Fibroblast of skin of back (primary cell): ENCODE results near the gene ODAD4. TPM values are rescaled to one million over a fixed set of nuclear protein-coding genes. Genes with fewer than 3 reads are reported as not detected.
A peak's percentile ranks its signal among the peaks of the same experiment; 100 is the strongest.

Experiments used
- DNase-seq: peaks from one replicate; pipeline ENCODE4 v3.0.0-alpha.2; 2013
- polyA plus RNA-seq, 2 experiments: library from polyadenylated mRNA; unstranded; fragments of 120-200 nt; gene quantifications; one replicate each; pipeline ENCODE4 v1.2.1, GENCODE V29; 2013; ENCODE audit not compliant: insufficient read length in 2 of 2

The ODAD4 gene, protein sequence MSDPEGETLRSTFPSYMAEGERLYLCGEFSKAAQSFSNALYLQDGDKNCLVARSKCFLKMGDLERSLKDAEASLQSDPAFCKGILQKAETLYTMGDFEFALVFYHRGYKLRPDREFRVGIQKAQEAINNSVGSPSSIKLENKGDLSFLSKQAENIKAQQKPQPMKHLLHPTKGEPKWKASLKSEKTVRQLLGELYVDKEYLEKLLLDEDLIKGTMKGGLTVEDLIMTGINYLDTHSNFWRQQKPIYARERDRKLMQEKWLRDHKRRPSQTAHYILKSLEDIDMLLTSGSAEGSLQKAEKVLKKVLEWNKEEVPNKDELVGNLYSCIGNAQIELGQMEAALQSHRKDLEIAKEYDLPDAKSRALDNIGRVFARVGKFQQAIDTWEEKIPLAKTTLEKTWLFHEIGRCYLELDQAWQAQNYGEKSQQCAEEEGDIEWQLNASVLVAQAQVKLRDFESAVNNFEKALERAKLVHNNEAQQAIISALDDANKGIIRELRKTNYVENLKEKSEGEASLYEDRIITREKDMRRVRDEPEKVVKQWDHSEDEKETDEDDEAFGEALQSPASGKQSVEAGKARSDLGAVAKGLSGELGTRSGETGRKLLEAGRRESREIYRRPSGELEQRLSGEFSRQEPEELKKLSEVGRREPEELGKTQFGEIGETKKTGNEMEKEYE
- 0.67 TPM for polyA plus RNA-seq (2013, experiment 1 of 2; ENCODE audit: insufficient read length)
- 0.83 TPM for polyA plus RNA-seq (2013, experiment 2 of 2; ENCODE audit: insufficient read length)

DNA sequence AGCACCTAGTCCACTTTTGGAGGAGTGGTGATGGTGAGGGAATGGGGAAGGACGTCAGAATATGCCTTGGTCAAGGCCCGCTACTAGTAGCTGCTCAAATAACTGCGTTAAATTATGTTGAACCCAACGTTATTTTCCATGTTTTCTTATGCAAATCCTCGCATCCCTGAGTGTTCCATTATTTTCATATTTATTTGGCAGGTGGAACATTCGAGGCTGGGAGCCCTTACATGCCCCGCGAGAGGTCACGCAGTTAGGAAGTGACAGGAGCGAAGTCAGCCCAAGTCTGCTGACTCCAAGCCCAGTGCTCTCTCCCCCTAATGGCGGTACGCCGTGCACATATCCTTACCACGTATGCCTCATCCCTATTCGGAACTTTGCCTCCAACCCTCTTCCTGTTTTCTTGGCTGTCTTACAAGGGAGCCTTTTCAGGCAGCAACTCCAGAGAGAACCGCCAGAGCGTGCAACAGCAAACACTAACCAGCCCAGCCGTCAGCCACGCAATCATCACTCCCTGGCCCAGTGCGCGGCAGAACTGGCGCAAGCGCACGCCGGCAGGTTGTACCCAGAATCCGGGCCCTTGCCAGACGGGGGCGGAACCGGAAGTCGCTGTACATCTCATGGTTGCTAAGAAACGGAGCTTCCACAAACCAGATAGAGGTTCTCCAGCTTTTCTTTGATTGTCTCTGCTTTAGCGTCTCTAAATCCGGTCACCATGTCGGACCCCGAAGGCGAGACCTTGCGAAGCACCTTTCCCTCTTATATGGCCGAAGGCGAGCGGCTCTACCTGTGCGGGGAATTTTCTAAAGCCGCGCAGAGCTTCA, at the start of gene ODAD4:
TSS of gene ODAD4 (plus strand) at position 609 of the 824 bp plus-strand sequence. CDS start at position 716, 107 bp downstream.
- DNase-seq: peak; percentile 98

DNA sequence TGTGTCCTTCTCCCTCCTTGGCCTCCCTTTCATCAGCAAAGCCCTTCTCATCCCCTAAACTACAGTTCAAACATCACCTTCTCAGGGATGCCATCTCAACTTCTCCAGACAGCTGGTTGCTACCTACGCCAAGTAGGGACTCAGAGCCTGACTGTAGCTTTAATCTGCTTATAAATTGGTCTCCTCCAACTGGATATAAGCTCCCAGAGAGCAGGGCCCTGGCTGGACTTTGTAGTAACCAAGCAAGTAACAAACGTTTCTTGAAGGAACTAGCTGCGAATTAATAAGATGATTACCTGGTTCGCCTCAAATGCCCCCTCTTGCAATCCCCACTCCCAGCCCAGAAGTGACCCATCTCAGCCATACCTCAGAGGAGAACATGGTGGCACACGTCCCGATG, 47.7 kb upstream of the ODAD4 start:
- DNase-seq: no peak

DNA sequence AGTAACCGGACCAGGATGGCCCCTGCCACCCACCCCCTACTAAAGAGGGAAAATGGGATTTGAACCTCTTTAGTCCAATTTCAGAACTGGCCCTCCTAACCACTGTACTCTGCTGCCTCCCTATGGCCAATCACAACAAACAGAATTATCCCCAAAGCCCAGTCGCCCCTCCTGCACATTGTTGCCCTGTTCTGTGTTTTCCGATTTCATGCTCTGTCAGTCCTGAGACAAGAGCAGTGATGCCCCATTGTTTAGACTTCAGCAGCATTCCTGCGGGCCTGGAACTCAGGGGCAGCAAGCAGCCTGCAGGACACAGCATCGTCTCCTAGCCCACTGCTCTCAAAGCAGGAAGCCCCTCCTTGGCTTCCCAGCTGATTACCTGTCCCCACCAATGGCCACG, 44.7 kb upstream of the ODAD4 start:
- DNase-seq: no peak

DNA sequence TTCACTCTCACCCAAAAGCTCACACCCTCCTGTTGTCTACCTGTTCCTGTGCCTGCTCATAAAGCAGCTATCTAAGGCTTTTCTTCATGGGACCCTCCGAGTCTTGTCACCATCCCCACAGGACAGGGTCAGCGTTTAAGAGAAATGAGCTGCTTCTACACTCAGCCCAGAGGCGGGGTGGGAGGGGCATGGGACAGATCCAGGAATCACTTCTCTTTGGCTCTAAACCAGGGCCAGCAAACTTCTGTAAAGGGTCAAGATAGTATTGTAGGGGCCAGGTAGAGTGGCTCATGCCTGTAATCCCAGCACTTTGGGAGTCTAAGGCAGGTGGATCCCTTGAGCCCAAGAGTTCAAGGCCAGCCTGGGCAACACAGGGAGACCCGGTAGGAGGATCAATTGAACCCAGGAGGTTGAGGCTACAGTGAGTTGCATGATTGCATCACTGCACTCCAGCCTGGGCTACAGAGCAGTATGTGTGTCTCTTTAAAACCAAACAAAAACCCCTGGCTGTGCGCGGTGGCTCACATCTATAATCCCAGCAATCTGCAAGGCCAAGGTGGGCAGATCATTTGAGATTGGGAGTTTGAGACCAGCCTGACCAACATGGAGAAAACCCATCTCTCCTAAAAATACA, 42.0 kb upstream of the ODAD4 start:
- no peak for DNase-seq

DNA sequence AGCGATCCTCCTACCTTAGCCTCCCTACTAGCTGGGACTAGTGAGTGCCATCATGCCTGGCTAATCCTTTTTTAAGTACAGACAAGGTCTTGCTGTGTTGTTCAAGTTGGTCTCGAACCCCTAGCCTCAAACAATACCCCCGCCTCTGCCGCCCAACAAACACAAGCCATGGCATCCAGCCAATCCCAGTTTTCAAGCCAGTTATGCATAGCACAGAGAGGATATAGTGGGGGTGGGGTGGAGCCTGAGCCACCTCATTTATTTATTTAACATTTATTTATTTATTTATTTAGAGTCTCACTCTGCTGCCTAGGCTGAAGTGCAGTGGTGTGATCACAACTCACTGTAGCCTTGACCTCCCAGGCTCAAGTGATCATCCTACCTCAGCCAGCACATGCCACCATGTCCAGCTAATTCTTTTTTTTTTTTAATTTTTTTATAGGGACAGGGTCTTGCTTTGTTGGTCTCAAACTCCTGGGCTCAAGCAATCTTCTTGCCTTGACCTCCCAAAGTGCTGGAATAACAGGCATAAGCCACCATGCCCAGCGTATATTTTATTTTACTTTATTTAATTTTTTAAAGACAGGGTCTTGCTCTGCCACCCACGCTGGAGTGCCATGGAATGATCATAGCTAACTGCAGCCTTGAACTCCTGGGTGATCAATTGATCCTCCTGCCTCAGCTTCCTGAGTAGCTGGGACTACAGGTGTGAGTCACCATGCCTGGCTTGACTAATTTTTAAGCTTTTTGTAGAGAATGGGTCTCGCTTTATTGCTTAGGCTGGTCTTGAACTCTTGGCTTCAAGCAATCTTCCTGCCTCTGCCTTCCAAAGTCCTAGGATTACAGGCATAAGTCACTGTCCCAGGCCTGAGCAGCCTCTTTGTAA, 39.0 kb upstream of the ODAD4 start:
- DNase-seq: peak; percentile 35

DNA sequence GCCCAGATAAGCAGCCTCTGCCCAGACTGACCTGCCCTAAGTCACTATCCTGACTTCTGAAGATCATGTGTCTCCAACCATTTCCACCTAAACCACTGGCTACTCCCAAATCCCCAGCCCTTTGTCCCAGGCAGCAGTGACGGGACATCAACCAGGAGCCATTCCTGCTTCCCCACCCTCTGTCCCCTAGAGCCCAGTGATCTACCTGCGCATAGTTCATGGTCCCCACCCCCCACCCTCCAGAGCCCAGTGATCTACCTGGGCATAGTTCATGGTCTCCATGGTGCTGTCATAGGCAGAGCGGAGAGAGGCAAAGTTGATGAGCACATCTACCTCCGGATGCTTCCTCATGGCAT, 38.4 kb upstream of the ODAD4 start:
- no peak for DNase-seq

DNA sequence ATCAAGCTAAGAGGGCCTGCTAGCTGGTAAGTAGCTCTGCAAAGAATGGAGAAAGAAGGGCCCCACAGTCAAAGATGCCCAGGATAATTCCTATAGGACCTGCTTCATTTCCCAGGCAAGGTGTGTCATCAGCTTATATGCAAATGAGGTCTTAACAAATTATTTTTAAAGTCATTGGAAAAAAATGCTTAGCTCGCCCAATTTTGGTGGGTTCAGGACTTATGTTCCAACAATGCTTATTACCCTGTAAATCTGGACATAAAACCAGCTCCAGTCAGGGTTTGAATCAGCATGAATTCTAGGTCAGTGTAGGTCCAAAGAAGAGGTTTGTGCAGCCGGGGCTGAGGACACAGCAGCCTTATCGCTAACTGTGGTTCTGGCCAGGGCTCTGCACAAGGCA, 37.0 kb upstream of the ODAD4 start:
- DNase-seq: no peak

DNA sequence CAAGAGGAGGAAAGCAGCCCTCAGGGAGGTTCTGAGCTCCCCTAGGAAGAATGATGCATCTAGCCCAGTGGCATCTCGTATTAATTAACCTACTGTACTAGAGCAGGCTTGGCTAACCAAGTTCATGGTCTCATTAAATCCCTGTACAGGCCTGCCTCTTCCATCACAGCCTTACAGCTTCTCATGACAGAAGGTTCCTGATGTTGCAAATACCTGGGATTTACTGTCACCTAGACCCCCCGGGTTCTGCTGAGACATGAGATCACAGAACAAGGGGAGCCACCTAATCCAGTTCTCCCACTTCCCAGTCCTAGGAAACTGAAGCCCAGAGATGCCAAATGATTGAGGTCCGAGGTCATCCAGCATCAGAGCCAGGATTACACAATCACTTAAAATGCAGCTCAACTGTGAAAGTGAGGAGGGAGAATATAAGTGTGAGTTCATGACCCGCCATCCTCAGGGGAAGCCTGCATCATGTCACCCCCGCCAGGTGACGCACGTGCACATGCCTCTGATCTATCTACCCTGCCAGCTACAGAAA, 35.6 kb upstream of the ODAD4 start:
- peak; percentile 89 for DNase-seq

DNA sequence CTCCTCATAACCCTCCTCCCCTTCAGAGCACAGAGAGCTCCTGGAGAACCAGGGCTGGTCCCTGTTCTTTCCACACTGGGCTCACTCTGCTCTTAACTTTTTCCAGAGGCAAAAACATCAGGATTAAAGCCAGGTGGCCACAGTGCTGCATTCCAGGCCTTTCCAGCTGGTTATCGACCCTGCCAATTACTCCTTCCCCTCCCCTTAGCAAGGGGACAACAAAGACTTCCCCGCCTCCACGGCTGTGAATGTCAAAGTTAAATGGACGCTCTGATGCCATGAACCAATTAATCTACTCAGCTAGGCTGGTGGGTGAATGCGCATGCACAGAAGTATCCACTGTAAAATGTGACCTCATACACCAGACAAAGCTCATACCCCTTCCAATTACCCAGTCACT, 34.8 kb upstream of the ODAD4 start:
- no peak for DNase-seq

DNA sequence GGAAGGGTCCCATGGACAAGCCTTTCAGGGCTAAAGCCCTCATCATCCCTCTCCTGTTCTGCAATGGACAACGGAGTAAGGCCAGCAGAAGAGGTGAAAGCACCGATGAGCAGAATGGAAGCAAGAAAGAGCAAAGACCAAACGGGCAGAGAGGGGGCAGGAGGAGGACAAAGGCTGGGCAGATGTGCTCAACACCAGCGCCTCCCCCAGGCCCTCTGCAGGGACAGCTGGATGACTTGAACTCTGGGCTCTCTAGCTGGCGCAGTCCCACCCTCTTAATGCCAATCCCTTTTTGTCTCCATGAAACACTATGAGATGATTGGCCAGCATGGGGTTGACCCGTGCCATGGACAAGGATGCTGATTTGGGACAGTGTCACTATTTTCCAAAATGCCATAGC, 33.7 kb upstream of the ODAD4 start:
- no peak for DNase-seq

DNA sequence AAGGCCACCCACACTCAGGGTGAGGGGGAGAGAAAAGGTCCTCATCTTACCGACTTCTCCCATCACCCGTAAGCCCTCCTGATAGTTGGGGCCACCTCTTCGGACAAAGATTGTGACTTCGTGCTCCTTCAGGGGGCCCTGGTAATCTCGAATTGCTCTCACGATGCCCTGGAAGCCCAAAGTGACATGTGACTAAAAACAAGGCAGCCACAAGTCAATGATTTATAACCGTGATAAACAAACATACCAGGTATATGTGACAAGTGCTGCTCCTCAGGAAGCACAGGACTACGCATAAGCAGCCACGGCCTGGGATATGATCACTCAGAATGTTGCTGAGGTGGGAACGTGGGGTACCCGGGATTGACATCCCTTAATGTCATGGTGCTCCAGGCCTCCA, 28.8 kb upstream of the ODAD4 start:
- DNase-seq: no peak

DNA sequence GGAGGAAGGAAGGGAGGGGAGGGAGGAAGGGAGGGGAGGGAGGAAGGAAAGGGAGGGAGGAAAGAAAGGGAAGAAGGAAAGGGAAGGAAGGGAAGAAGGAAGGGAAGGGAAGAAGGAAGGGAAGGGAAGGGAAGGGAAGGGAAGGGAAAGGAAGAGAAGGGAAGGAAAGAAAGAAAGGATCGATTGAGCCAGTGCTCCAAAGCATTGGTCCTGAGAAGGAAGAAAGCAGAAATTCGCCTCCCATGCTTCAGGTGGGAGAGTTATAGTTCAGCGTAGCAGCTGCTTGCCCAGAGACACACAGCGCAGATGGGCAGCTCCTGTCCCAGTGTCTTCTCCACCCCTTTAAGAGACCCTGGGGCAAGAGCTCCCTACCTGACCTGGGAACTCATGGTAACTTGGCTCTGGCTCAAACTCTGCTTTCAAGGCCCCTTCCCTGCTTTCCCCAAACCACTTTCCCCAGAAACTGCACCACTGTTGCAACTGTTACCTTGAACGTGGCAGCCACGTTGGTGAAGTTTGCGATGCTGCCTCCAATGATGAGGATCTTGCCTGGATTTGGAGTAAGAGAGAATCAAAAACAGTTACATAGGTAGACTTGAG, 26.1 kb upstream of the ODAD4 start:
- no peak for DNase-seq

DNA sequence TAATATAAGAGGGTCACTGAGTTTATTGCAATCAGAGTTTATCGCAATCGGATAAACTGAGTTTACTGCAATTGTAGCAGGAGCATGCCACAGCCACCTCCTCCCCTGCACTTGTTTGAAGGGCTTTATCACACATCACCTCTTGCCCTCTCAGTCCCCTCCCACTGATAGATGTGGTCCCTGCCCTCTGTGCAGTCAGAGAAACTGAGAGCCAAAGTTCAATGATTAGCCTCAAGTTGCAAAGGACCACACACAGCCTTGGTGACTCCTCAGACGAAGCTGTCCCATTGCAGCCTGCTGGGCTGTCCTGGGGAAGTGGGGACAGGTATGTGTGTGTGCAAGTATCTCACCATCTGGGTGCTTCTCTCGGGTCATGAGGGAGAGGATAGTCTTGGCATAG, 25.2 kb upstream of the ODAD4 start:
- DNase-seq: no peak

DNA sequence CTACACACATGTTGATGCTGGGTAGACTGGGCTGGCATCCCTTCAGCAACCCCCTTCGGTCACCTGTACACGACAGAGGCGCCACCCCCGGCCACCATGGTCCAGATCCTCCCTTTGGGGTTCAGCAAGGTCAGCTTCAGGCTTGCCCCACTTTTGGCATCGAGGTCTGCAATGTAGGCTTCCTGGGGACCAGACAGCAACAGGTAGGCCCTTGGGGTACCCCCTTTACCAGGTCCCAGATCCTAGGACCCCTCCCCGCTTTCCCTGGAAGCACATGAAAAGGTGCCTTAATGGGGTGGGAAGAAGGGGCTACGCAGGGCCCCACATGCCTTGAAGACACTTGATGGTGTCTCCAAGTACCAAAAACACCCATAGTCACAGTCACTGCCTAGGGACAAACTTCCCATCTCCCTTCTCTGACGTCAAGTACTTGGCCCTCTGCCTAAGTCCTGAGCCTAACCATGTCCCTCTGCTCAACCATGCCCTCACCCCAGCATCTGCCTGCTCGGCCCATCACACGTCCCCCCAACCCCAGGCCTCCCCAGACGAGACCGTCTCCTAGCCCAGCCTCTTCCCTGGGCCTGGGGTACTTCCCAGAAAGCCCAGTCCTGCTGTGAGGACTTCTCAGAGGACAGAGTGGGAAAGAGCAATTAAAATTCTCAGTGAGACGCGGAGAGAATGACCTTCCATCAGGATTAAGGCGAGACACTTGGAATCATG, 23.8 kb upstream of the ODAD4 start:
- no peak for DNase-seq

DNA sequence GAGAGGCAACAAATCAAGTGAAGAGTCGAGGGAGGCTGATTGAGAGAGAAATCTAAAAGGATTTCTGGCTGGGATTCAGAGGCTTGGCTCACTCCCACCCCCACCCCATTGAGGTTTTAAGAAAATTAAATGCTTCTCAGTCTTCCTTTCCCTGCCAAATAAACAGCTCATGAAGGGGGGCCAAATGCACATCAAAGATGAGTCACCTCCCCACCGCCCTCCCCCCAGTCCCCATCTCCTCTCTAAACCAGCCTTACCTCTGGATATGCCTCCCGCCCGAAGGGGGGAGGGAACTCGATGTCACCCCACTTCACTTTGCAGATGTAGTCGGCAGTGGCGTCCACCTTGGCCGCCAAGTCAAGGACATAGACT, 23.2 kb upstream of the ODAD4 start:
- DNase-seq: peak; percentile 65

DNA sequence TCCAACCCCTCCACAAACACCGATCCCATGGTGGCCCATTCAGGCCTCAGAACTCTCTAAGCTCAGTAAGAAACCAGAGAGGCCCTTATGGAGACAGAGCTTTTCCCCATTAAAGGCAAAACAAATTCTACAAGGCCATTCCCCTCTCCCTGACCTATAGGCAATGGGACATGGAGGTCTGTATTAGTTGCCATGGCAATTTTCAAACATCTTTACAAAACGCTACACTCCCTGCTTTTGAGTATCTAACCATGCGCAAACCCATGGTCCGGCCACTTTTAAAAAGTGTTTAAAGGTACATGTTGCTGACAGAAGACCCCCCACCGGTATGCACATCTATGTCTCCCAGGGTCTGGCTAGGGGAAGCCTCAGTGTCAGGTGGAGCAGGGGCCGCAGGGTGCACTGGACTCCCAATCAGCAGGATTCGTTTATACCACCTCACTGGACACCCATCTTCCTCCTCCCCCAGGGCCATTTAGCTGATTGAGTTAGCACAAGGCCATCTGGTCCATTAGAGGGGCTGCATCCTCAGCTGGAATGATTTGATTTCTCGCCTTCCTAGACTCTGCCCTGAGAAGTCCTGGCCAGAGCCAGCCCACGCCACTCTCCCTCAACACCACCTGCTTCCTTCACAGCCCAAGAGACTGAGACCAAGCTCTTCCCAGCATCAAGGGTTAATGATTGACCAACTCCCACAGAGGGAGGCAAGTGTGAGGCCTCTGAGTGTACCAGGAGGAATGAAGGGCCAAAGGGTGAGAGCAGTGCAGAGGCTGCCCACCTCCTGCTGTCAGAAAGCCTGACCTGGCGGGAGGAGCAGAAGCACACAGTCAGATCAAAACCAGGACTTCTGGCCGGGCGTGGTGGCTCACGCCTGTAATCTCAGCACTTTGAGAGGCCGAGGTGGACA, 22.5 kb upstream of the ODAD4 start:
- no peak for DNase-seq

DNA sequence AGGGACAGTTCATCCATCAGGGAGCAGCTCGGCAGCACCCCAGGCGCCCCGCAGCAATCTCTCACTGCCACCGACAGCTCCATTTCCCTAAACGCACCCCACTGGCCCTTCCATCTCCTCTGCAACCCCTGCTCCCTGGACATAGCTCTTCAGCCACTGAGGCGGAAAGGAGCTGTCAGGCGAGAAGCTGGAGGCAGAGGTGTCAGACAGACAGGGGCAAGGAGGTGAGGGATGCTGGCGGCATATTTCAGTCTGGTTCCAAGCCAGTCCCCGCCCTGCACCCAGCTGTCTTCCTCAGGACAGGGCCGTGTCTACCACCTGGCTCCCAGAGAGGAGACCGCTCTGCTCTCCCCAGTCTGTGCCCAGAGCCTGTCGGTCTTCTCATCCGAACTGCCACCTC, 21.3 kb upstream of the ODAD4 start:
- DNase-seq: no peak

DNA sequence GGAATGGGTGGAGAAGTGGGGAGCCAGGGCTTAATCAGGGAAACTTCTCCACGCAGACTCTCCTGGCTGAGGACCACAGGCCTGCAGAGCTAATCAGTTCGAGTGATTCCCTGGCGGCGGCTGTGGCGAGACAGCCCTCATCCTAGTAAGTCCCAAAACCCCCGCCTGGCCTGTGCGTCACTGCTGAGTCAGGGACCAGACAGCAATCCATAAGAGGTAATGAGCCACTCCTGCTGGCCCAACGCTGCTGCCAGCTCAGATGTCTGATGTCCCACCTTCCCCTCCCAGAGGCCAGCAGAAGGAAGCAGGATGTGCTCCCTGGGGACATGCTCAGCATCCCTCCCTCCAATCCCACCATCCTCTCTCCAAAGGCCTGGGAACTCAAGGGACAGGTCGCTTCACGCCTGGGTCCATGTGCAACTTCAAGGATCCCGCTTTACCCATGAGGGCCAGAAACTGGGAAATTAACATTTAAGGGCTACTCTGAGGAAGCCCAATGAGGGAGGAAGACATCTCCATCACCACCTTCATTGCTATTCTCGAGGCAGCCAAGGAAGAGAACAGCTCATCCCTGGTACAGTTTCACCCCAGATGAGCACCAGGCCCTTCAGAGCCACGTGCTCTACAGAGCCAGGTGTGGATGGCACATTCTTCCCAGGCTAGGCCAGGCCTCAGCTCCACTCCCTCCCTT, 19.6 kb upstream of the ODAD4 start:
- peak; percentile 98 for DNase-seq

DNA sequence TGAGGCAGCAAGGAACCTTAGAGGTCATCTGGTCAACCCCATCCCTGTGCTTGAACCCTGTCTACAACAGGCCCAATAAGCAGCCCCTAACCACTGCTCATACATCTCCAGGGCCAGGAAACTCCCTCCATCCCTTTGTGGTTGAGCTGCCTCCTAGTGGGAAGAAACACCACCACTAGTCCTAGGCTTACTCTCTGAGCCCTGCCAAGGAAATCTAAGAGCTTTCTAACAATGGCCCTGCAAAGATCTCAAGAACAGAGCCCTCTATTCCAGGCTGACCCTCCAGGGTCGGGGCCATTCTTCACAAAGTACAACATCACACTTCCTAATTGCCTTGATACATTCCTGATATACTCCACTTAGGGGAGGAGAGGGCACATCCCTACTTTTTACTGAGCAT, 17.5 kb upstream of the ODAD4 start:
- no peak for DNase-seq
